Right lobe of liver (tissue), 6 donors: ENCODE results near the gene HOXA10. TPM values are rescaled to one million over a fixed set of nuclear protein-coding genes. Genes with fewer than 3 reads are reported as not detected.
A peak's percentile ranks its signal among the peaks of the same experiment; 100 is the strongest.

ENCODE experiments used
- ATAC-seq, 4 donors: fragments of 200-7000 bp; cut with Tn5 transposase; one replicate each; pipeline ENCODE4 v1.9.1; 2020; ENCODE audit warnings: mild to moderate bottlenecking in 4 of 4, moderate library complexity in 4 of 4
- DNase-seq, 3 donors: peaks; one replicate each; pipeline ENCODE4 v3.0.0-alpha.2; 2020
- H3K27ac ChIP-seq, 3 donors: fragments of 200-600 bp; one replicate each; pipeline ENCODE4 v1.8.0; 2022
- H3K27me3 ChIP-seq, 2 donors: fragments of 200-600 bp; one replicate each; pipeline ENCODE4 v1.8.0; 2022
- H3K36me3 ChIP-seq, 4 donors: fragments of 200-600 bp; sonication (generic) in 1 of 4; one replicate each; pipeline versions ENCODE4 v1.5.1 to v1.8.0; 2017 to 2022; ENCODE audit warnings: control low read depth in 1 of 4
- H3K4me1 ChIP-seq, 4 donors: fragments of 200-600 bp; sonication (generic) in 1 of 4; one replicate each; pipeline versions ENCODE4 v1.5.1 to v1.8.0; 2017 to 2022; ENCODE audit warnings: control low read depth in 1 of 4
- H3K4me3 ChIP-seq, 3 donors: fragments of 200-600 bp; one replicate each; pipeline ENCODE4 v1.8.0; 2022
- H3K9me3 ChIP-seq, 4 donors: fragments of 200-600 bp; sonication (generic) in 1 of 4; one replicate each; pipeline versions ENCODE4 v1.5.1 to v1.8.0; 2017 to 2022; ENCODE audit warnings: control low read depth in 1 of 4
- CTCF ChIP-seq, 4 donors: fragments of 200-600 bp in 3 of 4; fragments of 450-650 bp in 1 of 4; IDR thresholded peaks; one replicate each; pipeline versions ENCODE4 v1.5.1 to v1.8.0; 2016 to 2022; ENCODE audit warnings: antibody characterized with exemption in 4 of 4, mild to moderate bottlenecking in 2 of 4
- POLR2A ChIP-seq: fragments of 450-650 bp; IDR thresholded peaks from one replicate; pipeline ENCODE4 v1.6.1; 2017; ENCODE audit warnings: antibody characterized with exemption, mild to moderate bottlenecking
- WGBS: methylation state at CpG from one replicate; pipeline ENCODE4 v1.1.6; 2018; ENCODE audit warnings: low coverage, low lambda C conversion rate; ENCODE audit not compliant: insufficient coverage; ENCODE audit errors: missing lambda C conversion rate; 5-methylcytosine and 5-hydroxymethylcytosine counted together
- intact Hi-C, 2 donors: fragments of 100-400 bp; cut with DNase I; formaldehyde crosslinking; loops; one replicate each; pipeline versions ENCODE4 v1.11.2 to v1.14.1; 2022
- total RNA-seq, 6 experiments: library from RNA; depleted of rRNA in 2 of 6; stranded (reverse); fragments of >200 nt in 2 of 6; fragmentation: NEBNext Ultra II Directional in 3 of 6; extraction: Animal tissue kit (Norgen Biotek cat#: 25700) in 3 of 6; gene quantifications; one replicate each; pipeline versions ENCODE4 v1.1.0 to v1.2.4, GENCODE V29; 2016 to 2023
- donor health status: DM: no; HTN: yes; CAD: no.
- donor health status: DM: no; HTN: no; CAD: no.
- donor health status: DM: no; HTN: no; CAD: no.
- donor health status: DM: no; HTN: yes; CAD: no.
- donor health status: DM: no; HTN: yes; CAD: no.

HOXA10 gene
- total RNA-seq, 6 experiments from 2014 or later, result not detected

GRCh38 chr7:27133409-27134231 is 40.5 kb downstream of the HOXA10 start:
- no peak for TF ChIP-seq CTCF (IDR thresholded peaks at IDR 0.05)
- TF ChIP-seq POLR2A, result no peak

GRCh38 chr7:27132978-27133377 is 41.1 kb downstream of the HOXA10 start:
- 30% methylated on average over 6 of the region's 6 CpGs for WGBS
- Histone ChIP-seq H3K27ac (no peak overlapping the region), H3K27me3 (peaks cover 0 to 27% of the 10 kb centered on the region in 2 donors), H3K36me3 (no peaks in the 10 kb centered on the region), H3K9me3 (no peaks in the 10 kb centered on the region), H3K4me3 (no peak overlapping the region), H3K4me1 (no peaks in the 10 kb centered on the region)
- DNase-seq (no peak), ATAC-seq (no peak)
- intact Hi-C loops, result no loop called here
- no peak for TF ChIP-seq CTCF (IDR thresholded peaks at IDR 0.05)
- no peak for TF ChIP-seq POLR2A

More at GRCh38 chr7:27133409-27134231, 40.5 kb downstream of the HOXA10 start:
- Histone ChIP-seq H3K36me3 (no peaks in the 10 kb centered on the region), H3K9me3 (no peaks in the 10 kb centered on the region), H3K4me1 (no peaks in the 10 kb centered on the region), H3K4me3 (no peak overlapping the region), H3K27me3 (peaks cover 0 to 31% of the 10 kb centered on the region in 2 donors), H3K27ac (no peak overlapping the region)
- WGBS, result 30% methylated on average over 18 of the region's 18 CpGs
- DNase-seq, result no peak
- ATAC-seq, result no peak
- intact Hi-C loops, result no loop called here

GRCh38 chr7:27132214-27132613 is 41.9 kb downstream of the HOXA10 start:
- TF ChIP-seq CTCF (IDR thresholded peaks at IDR 0.05) (no peak), POLR2A (no peak)
- H3K36me3 ChIP-seq, result no peaks in the 10 kb centered on the region
- DNase-seq, result no peak
- H3K27me3 ChIP-seq, result peaks cover 0 to 27% of the 10 kb centered on the region in 2 donors
- no peak overlapping the region for H3K27ac ChIP-seq
- no peaks in the 10 kb centered on the region for H3K4me1 ChIP-seq
- 27% methylated on average over 2 of the region's 2 CpGs for WGBS
- no peak overlapping the region for H3K4me3 ChIP-seq
- H3K9me3 ChIP-seq, result no peaks in the 10 kb centered on the region
- intact Hi-C loops, result no loop called here
- no peak for ATAC-seq

GRCh38 chr7:27131390-27131819 is 42.7 kb downstream of the HOXA10 start:
- Histone ChIP-seq H3K36me3 (no peaks in the 10 kb centered on the region), H3K9me3 (no peaks in the 10 kb centered on the region), H3K27me3 (peaks cover 0 to 27% of the 10 kb centered on the region in 2 donors), H3K4me3 (peak overlapping the region; percentile 35 to 54 (median 41)), H3K27ac (peak overlapping the region in 2 of 3 donors; percentile 57 to 59), H3K4me1 (no peaks in the 10 kb centered on the region)
- 19% methylated on average over 12 of the region's 12 CpGs for WGBS
- no peak for TF ChIP-seq CTCF (IDR thresholded peaks at IDR 0.05)
- TF ChIP-seq POLR2A, result no peak
- ATAC-seq (no peak), DNase-seq (no peak)
- intact Hi-C loops, result no loop called here
